Measurements from ENCODE around the gene CEBPA.

CEBPA gene

DNA sequence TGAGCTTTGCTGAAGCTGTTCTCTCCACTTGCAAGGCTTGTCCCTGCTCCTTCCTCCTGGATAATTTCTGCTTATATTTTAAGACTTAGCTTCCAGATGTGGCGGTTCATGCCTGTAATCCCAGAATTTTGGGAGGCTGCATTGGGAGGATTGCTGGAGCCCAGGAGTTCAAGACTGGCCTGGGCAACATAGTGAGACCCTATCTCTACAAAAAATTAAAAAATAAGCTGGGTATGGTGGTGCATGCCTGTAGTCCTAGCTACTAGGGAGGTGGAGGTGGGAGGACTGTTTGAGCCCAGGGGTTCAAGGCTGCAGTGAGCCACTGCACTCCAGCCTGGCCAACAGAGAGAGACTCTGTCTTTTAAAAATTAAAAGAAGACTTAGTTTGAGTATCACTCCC is 31.6 kb downstream of the CEBPA start:
- no peak for DNase-seq (ENCODE audit: low read depth)

DNA sequence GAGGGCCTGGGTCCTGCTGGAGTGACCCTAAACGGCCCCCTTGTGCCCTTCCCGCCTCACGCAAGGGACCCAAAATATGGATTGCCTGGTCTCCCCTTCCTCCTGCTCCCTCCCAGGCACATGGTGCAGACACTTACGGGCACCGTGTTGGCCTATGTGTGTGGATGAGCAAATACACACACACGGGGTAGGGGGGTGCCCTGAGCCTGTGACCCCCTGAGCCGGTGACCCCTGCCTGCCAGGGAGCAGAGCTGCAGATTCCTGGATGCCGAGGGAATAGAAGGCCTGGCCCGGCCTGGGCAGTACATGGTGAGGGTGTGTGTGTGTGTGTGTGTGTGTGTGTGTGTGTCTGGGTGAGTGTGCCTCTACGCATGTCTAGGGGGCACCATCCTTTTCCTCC is 33.3 kb downstream of the CEBPA start:
- no peak for DNase-seq (ENCODE audit: low read depth)

DNA sequence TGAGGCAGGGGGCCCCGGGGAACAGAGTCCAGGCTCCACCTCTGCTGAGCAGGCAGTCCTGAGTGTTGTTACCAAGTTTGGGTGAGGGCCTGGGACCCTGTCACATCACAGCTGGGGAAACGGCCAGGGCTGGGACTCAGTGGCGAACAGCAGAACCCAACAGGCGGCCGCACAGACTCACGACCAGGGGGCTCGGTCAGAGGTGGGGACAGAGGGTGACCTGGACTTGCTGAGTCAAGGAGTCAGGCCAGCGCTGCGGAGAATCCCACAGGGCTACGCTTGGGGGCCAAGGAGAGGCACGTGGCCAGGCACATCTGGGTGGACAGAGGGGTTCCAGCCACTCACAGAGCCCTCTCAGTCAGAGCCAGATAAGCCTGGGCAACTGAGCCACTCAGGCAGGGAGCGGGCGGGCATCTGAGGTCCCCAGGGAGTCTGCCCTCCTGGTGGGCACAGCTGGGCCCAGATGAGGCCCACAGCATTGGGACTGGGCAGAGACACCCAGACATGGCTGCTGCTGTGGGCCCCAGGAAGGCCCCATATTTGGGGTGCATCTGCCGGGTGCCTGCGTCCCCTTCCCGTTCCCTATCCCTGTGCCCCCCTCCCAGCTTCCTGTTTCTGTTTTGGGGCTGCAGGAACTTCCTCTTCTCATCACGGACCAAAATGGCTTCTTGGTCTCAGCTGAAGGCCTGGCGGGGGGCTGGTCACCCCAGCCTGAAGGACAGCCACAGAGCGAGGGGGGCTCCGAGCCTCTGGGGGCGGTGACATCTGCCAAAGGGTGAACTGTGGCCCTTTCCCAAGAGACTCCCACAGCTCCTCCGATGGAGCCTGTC is 34.0 kb downstream of the CEBPA start:
- DNase-seq (ENCODE audit: low read depth), result no peak

DNA sequence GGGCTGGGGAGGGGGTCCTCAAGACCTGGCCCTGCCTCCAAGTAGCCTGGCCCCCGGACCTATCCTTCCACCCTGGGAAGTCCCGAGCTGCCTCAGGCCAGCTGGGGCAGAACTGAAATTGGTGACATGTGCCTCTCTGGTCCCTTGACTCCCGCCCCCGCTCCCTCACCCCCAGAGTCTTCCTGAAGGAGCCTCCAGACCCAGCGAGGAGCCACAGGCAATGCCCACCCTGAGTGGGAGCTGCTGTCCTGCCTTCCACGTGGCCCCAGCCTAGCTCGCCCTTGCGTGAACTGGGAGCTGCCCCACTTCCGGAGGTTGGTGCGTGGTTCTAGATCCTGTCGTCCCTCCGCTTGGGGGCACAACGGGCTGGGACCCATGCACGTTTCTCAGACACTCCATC is 34.6 kb downstream of the CEBPA start:
- DNase-seq (ENCODE audit: low read depth), result no peak

DNA sequence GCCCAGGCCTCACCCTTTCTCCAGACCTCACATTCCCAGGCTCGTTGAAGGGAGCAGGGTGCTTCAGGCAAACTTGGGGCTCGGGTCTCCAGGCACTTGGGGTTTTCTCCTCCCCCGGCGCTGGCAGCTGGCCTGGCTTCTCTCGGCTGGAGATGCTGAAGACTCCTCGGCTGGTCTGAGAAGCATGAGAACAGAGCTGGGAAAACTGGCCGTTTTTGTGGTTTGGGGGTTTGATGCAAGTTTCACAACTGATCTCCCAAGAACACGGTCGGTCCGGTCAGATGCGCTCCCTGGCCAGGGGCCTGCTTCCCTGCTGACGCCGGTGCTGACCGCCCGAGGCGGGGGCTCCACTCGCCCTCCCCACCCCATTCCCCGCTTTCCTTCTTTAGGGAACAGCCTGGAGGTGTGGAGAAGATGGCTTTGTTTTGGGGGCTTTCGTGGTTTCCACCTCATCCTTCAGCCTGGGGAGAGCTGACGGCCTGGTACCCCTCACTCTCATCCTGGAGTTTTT is 35.3 kb downstream of the CEBPA start:
- DNase-seq (ENCODE audit: low read depth), result no peak

DNA sequence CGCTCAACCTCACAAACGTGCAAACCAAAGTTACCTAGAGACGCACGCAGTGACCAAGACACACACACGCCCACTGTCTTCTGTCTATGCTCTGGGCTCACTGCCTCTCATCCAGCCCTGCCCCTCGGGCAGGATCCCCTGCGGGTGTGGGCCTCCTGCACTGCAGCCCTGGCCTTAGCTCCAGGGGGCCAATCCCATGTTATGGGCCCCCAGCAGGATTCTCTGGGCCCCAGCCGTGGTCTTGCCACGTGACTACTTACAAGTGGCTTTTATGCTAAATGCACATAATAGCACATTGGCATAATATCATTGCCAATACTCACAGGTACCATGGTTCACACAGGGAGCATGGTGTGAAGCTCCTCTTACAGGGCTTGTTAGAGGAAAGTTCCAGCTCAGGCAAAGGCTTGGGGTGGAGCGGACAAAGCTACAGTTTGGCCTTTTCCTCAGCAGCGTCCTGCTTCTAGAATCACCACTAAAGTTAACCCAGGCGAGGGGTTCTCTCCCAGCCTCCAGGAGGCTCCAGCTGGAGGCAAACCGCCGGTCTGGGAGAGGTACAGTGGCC is 37.4 kb downstream of the CEBPA start:
- no peak for DNase-seq (ENCODE audit: low read depth)

DNA sequence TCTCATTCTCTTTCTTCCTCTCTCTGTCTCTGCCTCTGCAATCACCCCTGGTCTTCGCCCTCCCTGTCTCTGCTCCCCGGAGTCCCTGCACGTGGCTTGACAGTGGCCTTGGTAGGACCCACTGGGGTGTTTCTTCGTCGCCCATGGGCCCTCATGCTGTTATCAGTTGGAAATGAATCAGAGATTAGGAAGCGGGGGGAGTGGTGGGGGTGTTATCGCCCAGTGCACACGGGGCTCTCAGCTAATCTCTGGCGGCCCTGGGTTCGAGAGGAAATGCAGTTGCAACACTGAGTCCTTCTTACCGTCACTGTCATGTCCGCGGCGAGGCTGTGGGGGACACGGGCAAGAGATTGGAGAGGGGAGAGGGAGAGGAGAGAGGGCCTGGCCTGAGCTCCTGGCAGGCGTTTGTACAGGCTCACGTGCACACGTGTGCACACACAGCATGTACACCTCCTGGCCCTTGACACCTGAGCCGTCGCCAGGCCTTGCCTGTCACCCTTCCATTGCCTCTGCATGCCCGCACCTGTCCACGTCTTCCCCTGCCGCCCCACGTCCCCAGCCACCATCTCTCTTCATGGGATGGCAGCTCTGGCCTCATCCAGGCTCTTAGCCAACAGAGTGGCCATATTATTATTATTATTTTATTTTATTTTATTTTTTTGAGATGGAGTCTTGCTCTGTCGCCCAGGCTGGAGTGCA is 38.9 kb downstream of the CEBPA start:
- DNase-seq (ENCODE audit: low read depth), result no peak

DNA sequence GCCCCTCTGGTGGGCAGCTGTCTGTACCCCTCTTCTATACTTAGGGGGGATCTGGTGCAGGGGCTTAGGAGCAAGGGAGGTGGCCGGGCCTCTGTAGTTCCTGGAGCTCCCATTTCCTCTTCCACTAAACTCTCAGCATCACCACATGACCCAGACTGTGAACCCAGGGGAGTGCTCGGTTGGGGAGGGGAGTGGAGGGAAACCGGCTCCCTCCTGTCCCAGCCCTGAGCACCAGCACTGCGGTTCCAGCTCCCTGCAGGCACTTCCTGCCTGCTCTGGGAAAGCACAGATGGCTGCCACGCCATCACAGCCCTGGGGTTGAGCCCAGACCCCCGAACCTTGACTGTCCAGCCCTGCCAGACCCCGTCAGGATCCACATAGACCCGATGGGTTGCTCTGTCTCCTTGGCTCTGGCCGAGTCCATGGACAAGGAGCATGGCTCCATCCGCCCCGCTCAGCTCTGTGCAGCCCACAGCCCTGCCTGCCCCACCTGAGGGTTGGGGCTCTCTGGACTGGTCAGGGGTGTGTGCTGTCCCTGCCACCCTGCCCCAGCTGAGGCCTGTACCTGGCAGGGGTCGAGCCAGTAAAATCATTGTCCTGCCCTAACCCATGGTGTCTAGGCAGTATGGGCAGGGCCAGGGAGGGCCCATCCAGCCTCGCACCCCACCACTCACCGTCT is 40.7 kb downstream of the CEBPA start:
- no peak for DNase-seq (ENCODE audit: low read depth)

DNA sequence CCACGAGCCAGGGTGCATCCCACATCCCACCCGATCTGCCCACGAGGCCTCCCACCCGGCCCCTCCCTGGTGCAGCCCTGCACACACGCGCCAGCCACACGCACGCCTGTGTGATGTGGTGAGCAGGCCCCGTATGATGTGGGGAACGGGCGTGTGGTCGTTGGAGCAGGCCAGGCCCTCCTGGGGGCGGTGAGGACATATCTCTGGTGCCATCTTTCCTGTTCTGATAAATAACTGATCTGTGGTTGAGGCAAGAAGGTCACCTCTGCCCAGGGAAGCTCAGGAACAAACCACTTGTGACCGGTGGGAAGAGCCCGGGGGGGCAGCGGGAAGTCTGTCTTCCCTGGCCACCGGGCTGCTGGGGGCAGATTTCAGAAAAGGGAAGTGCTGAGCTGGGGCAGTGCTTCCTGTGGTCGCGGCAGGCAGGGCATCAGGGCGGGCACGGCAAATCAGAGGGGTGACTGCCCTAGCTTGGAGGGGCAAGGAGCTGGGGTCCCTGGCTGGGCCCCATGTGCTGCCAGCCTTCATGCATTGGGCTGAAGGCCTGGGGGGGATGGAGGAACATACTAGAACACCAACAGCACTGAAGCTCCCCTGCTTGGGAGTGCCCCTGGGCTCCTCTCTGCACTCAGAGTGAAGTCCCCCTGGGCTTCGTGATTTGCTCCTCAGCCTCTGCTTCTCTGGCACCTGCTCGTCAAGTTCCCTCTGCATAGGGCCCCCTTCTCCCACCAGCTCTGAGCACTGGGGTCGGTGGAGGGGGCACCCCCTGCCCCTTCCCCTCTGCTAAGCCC is 41.5 kb downstream of the CEBPA start:
- DNase-seq (ENCODE audit: low read depth), result no peak

DNA sequence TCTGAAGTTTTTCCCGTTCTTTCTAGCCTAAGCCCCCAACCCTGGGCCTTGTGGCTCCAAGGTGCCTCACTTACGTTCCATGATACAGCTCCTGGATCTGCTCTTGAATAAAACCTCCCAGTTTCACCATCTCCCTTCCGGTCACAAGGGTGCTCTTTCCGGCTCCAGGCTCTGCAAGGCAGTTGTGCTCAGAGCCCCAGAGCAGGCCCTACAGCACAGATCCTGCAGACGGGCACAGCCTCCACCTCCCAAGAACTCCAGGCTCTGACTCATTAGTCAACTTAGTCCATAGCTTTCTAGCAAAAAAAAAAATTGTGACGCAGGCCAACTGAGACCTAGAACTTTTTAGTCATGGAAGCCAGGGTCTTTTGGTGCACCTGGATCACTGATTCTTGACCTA is 42.8 kb downstream of the CEBPA start:
- no peak for DNase-seq (ENCODE audit: low read depth)

DNA sequence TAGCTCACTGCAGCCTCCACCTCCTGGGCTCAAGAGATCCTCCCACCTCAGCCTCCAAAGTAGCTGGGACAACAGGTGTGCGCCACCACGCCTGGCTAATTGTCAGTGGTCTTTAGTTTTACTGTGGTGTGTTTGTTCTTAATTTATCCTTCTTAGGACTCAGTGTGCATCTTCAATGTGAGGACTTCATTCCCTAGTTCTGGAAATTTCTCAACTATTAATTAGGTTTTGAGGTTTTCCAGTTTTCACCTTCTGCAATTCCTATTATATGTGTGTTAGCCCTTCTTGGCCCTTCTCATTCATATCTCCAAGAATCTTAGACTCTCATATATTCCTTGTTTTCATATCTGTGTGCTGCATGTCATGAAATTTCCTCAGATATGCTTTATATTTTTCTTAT is 44.5 kb downstream of the CEBPA start:
- no peak for DNase-seq (ENCODE audit: low read depth)

DNA sequence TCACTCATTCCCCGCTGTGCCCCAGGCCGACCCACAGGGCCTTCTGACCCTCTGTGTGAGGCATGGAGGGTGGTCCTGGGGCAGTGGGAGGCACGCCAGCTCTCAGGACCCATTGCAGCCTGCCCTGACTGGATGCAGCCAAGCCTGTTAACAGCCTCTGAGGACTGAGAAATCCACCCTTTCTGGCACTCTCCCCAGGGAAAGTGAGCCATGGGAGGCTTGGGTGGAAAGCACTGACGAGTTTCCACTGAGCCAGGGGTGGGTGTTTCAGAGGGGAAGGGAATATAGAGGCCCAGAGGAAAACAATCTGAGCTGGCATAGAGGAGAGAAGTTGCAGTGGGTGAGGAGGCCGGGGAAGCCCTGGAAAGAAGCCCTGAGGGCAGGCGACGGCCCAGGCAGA is 46.1 kb downstream of the CEBPA start:
- no peak for DNase-seq (ENCODE audit: low read depth)

DNA sequence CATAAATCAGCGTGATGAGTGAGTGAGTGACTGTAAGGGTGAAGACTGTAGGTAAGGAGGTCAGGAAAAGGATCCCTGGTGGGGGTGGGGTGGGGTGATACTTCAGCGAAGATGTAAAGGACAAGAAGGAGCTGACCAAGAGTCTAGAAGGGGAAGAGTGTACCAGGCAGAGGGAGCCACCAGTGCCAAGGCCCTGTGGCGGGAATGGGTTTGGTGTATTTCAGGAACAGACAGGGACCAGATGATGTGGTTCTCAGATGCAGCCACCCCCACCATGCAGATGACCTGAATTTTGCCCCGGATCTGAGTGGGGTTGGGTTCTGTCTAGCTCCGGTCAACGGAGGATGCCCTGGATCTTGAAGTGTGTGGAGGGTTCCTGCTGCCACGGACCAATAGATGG is 46.6 kb downstream of the CEBPA start:
- DNase-seq (ENCODE audit: low read depth), result no peak

DNA sequence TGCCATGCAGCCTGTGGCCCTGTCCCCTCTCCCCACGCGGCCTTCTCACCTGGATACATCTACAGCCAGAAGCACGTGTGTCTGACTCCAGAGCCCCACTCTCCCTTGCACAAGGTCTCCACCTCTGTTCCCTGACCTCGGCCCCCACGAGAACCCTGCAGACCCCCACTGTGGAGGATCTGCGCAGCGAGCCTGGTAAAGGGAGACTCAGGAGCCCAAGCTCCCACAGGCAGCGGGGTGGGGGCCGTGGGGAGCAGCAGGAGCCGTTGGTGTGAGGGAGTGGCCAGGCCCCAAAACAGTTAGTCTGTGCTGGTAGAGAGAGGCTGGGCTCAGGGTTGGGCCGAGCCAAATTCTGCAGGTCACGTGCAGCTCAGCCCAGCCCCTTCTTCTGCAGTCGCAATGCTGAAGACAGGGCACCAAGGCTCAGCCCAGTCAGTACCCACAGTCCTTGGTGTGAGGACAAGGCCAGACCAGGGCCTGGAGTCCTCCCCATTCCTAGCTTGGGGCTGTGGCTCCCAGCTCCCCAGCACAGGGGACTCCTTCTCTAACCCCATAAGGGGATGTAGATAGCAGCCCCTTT is 48.0 kb downstream of the CEBPA start:
- DNase-seq (ENCODE audit: low read depth), result no peak

DNA sequence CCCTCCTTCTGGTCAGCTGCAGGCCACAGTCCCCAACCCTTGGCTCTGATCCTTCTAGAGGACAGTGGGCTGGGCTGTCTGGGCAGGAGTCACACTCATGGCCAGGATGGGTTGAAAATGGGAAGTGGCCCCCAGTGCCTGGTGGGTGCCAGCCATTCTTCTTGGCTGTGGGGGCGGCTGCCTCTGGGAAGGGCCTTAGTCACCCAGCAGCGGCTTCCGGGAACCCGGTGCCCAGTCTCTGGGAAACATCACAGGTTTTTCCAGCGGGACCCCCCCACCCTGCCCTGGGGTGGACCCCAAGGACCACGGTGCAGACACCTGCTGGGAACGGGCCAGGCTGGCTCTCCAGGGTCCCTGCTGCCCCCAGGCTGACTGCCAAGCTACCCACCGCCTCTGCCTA is 49.4 kb downstream of the CEBPA start:
- no peak for DNase-seq (ENCODE audit: low read depth)

DNA sequence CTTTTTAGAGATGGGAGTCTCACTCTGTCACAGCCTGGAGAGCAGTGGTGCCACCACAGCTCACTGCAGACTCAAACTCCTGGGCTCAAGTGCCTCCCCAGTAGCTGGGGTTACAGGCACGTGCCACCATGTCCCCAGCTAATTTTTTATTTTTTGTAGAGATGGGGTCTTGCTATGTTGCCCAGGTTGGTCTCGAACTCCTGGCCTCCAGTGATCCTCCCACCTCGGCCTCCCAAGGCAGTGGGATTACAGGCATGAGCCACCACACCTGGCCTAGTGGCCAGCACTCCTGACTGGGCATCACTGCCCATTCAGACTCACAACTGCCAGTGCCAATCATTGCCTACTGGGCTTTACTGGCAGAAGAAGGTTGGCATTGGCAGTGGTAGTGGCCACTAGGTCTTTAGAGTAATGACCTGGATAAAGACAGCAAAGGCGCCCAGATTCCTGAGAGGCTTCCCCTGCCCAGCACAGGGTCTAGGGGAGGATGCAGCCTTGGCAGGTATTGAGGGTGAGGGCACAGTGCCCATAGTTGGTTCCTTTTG is 49.8 kb downstream of the CEBPA start:
- DNase-seq (ENCODE audit: low read depth), result no peak

DNA sequence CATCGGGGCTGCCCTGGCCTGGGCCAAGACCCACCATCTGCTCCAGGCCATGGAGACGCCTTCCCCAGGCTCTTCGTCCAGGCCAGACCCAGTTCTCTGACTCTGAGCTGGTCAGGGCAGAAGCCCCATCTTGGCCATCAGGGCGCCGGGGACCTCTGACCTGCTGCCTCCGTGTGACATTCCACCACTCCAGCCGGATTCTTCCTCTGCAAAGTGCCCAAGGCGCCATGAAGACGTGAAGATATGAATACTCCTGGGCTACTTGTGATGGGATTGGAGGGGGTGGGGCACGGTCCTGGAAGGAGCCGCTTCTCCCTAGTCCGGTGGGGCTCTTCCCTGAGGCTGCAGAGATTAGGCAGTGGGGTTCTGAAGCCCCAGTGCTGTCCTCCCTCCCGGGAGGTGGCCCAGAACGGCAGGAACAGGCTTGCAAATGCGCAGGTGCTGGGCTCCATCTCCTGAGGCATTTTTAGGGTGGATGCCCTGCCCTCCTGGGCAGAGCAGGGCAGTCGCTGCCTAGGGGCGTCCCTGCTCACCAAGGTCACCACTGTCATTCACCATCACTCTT is 50.7 kb downstream of the CEBPA start:
- no peak for DNase-seq (ENCODE audit: low read depth)

DNA sequence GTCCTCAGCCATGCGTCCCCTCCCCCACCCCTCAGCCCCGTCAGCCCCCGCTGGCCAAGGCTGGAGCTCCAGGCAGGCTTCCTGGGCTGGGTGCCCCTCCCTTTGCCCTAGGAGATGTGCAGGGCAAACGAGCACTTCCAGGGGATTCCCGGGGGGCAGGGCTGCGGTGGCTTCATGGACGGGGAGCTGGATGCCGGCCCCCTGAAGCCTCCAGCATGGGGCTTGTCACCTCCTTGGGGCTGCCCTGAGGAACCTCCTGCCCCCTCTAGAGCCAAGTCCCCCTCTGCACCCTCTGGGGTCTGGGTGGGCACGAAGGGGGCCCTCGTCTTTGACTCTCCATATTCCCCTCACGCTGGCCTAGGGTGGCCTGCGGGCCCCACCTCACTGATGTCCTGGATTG is 51.3 kb downstream of the CEBPA start:
- DNase-seq (ENCODE audit: low read depth), result no peak

DNA sequence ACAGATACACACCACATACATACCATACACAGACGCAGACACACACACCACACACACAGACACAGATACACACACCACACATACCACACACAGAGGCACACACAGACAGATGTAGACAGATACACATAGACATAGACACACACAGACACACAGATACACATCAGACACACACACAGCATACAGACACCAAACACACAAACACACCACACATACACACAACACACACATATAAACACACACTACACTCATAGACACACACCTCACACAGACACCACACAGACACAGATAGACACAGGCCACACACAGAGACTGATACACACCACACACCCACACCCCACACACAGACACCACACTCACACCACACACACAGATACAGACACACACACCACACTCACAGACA is 51.8 kb downstream of the CEBPA start:
- DNase-seq (ENCODE audit: low read depth), result no peak
